Left cardiac atrium (tissue), 4 donors: ENCODE data around the gene ADAMTS18. TPM values are rescaled to one million over a fixed set of nuclear protein-coding genes. Genes with fewer than 3 reads are reported as not detected.
A peak's percentile ranks its signal among the peaks of the same experiment; 100 is the strongest.
"Not testable (repeated sequence)": the region's sequence is repeated elsewhere in the genome, so short reads cannot be mapped to it uniquely, and the experiment has no call there.

ENCODE experiments used
- ATAC-seq, 2 donors: fragments of 200-7000 bp; cut with Tn5 transposase; one replicate each; pipeline ENCODE4 v1.9.1; 2020; ENCODE audit warnings: mild to moderate bottlenecking in 2 of 2, moderate library complexity in 2 of 2
- DNase-seq: peaks from one replicate; pipeline ENCODE4 v3.0.0-alpha.2; 2020
- intact Hi-C, 2 donors: fragments of 100-400 bp; cut with DNase I; formaldehyde crosslinking; loops; one replicate each; pipeline versions ENCODE4 v1.14.1 to v1.15.1; 2022 to 2023
- long read RNA-seq: library from polyadenylated mRNA; unstranded; transcript quantifications from one replicate; pipeline ENCODE4 v2.0.0, GENCODE V29; 2021
- total RNA-seq, 2 donors: library from RNA; stranded (reverse); fragmentation: NEBNext Ultra II Directional; extraction: Animal tissue kit (Norgen Biotek cat#: 25700); gene quantifications; one replicate each; pipeline ENCODE4 v1.2.1, GENCODE V29; 2021
- donor health status: DM: no; HTN: yes; CAD: no.
- donor health status: DM: no; HTN: yes; CAD: no; lungs with severe emphysema.
- donor health status: DM: yes; HTN: yes; CAD: no.
- donor health status: Dilated cardiomyopathy.

ADAMTS18 gene, protein sequence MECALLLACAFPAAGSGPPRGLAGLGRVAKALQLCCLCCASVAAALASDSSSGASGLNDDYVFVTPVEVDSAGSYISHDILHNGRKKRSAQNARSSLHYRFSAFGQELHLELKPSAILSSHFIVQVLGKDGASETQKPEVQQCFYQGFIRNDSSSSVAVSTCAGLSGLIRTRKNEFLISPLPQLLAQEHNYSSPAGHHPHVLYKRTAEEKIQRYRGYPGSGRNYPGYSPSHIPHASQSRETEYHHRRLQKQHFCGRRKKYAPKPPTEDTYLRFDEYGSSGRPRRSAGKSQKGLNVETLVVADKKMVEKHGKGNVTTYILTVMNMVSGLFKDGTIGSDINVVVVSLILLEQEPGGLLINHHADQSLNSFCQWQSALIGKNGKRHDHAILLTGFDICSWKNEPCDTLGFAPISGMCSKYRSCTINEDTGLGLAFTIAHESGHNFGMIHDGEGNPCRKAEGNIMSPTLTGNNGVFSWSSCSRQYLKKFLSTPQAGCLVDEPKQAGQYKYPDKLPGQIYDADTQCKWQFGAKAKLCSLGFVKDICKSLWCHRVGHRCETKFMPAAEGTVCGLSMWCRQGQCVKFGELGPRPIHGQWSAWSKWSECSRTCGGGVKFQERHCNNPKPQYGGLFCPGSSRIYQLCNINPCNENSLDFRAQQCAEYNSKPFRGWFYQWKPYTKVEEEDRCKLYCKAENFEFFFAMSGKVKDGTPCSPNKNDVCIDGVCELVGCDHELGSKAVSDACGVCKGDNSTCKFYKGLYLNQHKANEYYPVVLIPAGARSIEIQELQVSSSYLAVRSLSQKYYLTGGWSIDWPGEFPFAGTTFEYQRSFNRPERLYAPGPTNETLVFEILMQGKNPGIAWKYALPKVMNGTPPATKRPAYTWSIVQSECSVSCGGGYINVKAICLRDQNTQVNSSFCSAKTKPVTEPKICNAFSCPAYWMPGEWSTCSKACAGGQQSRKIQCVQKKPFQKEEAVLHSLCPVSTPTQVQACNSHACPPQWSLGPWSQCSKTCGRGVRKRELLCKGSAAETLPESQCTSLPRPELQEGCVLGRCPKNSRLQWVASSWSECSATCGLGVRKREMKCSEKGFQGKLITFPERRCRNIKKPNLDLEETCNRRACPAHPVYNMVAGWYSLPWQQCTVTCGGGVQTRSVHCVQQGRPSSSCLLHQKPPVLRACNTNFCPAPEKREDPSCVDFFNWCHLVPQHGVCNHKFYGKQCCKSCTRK (N-terminal part only)
- under 1 TPM; 0.10 to 0.18 TPM for total RNA-seq
- long read RNA-seq = 0 reads

DNA sequence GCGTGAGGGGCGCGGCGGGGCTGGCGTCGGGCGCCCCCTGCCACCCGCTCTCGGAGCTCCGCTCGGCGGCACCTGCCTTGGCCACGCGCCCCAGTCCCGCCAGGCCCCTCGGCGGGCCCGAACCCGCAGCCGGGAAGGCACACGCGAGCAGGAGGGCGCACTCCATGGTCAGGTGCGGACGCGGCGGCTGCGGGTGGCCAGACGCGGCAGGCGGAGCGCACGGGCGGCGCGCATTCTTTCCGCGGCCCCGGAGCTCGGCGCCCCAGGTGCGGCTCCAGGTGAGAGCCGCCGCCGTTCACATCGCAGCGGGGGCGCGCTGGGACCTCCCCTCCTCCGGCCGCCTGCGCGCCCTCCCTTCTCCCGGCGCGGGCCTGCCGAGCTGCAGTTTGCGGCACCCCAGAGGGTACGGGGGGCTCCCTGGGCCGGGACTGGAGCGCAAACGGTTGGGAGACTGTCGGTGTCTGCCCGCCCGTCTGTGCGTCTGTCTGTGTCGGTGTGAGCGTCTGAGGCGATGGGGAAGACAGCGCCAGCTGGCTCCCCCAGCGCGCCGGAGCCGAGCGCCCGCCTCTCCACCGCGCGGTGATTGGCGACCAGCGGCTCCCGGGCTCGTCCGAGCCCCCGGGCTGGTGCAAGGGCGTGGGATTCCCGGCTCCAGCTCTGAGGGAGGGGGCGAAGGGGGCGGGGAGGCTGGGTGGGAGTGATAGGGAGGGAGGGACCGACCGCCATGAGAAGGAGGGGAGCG lies at the start of gene ADAMTS18:
TSS of gene ADAMTS18 (minus strand) at position 505 of the 742 bp plus-strand sequence. CDS start at position 166, 339 bp downstream.
- ATAC-seq (peak in 1 of 2 donors; percentile 46), DNase-seq (no peak)
- intact Hi-C loops = no loop called here

DNA sequence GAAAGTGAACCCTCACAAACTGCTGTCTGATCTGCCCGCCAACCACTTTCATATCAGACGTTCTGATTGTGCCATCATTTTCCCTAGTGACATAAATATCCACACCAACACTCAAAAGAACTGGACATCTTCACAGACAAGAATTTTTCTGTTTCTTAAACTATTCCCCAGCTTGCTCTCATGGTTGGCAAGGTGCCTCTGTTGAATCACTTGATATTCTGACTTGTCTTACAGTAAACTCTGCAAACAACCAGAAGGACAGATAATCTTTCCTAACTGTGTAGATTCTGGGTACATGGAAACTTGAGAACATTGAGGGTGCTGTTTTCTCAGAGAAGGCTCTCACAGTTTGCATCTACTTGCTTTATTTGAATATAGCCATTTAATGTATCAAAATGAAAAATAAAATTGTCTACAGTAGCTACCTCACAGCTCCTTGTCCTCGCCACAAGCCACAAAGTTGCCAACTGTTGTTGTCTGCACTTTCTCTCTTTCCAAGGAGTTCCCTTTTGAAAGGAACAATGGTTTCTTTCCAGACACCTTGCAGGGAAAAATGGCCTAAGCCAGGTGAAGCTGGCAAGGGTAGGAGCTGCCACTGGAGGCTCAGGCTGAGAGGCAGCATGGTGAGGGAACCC lies 46.0 kb upstream of the ADAMTS18 start:
- DNase-seq (no peak), ATAC-seq (no peak)
- intact Hi-C loops = no loop called here

DNA sequence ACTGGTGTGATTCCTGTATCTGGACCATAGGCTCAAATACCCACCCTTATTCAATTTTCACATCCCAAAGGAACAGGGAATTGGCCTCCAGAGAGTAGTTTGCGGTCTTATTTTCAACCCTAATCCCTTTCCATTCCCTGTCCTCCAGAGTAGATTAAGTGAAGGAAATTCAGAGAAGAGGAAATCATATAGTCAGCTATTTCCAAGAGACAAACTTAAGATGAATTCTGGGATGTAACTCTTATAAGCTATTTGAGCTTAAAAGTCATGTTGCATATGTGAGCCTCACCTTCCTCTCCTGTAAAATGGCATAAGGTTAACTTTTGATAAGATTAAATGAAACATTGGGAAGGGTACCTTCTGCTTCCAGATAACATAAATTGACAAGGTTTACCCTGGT lies 37.4 kb upstream of the ADAMTS18 start:
- intact Hi-C loops = no loop called here
- ATAC-seq (no peak), DNase-seq (no peak)

DNA sequence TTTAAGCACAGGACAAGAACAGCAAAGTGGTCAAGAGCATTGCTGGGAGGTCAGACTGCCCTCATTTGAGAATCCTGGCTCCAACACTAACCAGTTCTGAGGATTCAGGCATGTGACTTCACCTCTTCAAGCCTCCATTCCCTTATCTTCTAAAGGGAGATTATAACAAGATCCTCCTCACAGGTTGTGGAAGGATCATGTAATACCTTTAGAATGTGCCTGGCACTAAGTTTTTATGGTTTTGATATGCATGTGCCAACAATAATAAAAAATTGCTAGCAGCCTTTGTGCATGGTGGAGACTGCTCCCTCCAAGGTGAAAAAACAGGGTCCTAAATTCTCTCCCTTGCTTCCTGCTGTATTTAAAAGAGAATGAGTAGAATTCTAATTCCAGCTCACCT lies 36.0 kb upstream of the ADAMTS18 start:
- ATAC-seq (peak in 1 of 2 donors; percentile 90), DNase-seq (no peak)
- intact Hi-C loops = no loop called here

DNA sequence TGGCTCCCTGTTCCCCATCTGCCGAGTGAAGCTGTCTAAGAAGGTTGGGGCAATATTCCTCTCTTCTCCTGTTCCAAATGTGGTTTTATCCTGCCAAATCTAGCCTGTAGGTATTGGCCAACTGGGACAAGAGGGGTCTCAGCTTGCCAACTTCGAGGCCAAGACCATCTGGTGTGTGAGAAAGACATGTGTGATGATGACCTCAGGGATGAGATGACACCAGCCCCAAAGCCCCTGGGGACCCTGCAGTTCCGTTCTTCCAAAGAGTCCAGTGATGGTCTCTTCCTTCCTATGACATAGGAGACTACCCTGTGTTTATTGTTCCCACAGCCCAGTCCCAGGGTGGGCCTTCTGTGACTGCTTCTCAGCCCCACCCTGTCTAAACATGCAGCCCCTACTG lies 34.8 kb upstream of the ADAMTS18 start:
- intact Hi-C loops = no loop called here
- ATAC-seq = peak in 1 of 2 donors; percentile 19

DNA sequence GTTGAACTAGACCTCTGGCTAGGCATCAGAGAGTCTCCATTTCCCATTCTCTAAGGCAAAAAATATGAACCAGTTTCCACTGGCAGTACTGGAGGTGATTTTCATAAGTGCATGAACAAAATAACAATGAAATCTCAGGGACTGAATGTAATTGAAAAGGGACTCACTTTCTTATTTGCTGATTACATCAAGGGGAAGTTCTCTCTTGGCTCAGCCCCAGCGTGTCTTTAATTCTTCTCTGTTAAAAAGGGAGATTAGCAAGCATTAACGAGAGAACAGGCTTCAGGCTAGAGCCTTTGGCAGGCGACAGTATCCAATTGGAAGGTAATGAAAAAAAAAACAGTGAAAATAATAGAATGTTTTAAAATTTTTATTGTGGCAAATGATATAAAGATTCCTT lies 34.0 kb upstream of the ADAMTS18 start:
- intact Hi-C loops = no loop called here
- ATAC-seq (no peak), DNase-seq (no peak)

More for the DNA sequence above, 34.8 kb upstream of the ADAMTS18 start:
- no peak for DNase-seq

DNA sequence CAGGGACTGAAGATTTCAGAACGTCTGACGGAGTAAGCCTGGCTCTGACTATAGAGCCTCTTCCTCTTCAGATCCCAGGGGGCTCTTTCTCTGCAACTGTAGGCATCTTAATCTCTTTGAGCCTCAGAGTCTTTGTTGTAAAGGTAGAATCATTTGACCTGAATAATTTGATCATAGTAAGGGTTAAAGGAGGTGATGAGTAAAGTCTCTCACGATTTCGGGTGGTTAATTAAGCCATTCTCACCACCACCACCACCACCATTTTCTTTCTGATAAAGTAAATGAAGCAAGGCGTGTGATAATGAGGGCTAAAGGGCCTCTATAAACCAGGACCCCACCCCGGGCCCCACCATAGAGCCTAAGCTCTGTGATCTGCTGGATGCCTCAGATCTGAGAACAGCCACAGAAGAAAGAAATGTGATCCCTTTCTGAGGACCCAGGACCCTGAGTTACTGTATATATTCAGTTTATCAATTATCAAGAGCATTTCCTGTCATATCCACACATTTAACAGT lies 33.0 kb upstream of the ADAMTS18 start:
- intact Hi-C loops = no loop called here
- ATAC-seq (no peak), DNase-seq (no peak)

DNA sequence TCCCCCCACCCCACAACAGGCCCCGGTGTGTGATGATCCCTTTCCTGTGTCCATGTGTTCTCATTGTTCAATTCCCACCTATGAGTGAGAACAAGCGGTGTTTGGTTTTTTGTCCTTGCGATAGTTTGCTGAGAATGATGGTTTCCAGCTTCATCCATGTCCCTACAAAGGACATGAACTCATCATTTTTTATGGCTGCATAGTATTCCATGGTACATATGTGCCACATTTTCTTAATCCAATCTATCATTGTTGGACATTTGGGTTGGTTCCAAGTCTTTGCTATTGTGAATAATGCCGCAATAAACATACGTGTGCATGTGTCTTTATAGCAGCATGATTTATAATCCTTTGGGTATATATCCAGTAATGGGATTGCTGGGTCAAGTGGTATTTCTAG lies 28.8 kb upstream of the ADAMTS18 start:
- DNase-seq, ATAC-seq, intact Hi-C loops: not testable (repeated sequence)

DNA sequence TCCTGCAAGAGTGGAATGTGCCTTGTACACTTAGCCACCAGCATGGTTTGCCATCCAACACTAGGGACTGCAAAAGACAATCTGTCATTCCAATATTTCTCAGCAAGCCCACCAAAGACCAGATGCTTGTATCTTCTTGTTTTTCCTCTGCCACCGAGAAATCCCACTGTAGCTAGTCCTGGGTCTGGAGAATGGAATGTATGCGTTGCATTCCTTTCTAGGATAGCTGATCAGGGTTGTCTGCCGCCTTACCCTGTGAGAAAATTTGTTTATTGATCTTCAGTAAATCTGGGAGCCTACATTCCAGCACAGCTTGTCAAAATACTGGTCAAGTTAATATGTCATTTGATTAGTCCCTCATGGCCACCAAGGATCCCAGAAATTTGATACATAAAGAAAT lies 28.1 kb upstream of the ADAMTS18 start:
- DNase-seq = no peak
- intact Hi-C loops = no loop called here
- ATAC-seq = no peak

DNA sequence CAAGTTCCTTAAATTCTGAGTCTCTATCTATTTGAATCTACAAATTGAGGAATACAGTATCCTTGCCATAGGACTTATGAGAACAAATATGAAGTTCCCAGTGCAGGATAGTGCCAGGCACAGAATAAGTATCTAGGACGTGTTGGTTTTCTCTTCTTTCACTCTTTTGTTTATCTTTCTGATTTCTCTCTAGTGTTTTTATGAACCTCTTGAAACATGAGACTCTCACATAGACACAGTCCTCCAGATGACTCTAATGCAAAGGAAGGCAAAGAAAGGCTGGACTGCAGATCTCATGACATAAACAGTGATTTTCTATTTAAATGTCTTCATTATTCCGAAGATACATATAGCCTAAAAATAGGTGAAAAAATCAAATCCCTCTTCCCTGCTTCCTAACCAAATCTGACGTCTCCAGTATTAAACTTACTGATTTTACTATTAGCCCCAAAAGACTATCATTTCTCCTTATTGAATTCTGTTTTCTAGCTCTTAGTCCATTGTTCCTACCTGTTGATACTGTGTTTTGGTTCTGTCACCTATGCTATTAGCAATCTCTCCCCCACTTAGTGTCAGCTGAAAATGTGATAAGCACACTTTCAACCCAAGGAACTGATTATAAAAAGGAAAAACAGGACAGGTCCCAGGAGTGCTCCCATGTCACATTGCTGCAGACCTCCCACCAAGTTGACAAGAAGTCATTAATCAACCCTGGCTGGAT lies 24.9 kb upstream of the ADAMTS18 start:
- intact Hi-C loops = no loop called here
- ATAC-seq = no peak
- DNase-seq = no peak

DNA sequence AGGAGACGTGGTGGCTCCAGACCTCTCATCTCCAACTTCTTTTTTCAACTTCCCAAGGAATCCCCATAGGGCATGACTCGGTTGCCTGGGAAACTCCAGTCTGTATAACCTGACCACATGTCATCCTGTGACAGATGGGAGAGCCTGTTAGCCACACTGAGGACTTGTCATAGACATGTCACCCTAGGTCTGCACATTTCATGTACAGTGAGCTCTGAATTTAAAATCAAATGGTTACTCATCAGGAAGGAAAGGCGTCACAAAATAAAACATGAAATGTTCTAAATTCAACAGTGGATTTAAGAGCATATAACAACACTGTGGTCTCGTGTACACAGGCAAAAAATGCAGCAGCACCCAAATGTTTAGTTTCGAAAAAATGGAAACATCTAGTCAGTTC lies 22.2 kb upstream of the ADAMTS18 start:
- DNase-seq = no peak
- ATAC-seq = no peak
- intact Hi-C loops = no loop called here

DNA sequence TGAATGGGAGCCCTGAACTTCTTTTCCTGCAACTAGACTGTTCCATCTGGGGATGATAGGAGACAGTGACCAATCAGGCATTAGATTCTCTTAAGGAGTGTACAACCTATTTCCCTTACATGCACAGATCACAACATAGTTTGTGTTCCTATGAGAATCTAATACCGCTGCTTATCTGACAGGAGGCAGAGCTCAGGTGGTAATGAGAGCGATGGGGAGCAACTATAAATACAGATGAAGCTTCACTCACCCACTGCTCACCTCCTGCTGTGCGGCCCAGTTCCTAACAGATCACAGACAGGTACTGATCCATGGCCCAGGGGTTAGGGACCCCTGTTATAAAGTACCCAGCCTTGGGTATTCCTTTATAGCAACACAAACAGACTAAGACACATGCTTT lies 17.4 kb upstream of the ADAMTS18 start:
- intact Hi-C loops = no loop called here
- DNase-seq (no peak), ATAC-seq (no peak)

DNA sequence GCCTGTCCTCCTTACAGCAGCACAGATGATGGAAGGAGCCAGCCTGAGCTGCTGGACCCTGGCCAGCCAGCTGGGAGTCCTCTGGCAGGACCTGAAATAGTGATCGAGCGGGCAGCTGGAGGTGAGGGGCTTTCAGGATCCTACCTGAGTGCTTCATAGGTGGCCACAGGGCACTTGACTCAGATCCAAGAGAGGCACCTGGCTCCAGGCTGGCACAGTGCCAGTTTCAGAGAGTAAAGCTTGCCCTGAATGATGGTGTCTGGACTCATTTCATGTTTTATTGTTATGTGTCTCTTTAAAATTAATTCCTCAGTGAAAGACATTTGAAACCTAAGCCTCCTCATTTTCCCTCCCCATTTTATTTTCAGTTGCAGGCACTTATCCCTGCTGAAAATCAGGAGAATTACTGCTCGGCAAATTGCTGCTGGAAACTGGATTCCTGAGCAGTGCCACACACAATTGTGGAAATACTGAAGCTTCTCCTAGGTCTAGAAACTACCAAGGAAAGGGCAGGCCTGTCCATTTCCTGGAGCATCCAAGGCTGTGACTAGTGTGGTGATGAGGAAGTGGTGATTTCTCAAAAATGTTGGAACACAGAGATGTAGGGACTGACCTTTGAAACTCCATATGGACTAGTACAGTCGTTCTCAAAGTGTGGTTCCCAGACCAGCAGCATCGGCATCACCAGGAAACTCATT lies 16.1 kb upstream of the ADAMTS18 start:
- intact Hi-C loops = no loop called here
- DNase-seq (no peak), ATAC-seq (no peak)

DNA sequence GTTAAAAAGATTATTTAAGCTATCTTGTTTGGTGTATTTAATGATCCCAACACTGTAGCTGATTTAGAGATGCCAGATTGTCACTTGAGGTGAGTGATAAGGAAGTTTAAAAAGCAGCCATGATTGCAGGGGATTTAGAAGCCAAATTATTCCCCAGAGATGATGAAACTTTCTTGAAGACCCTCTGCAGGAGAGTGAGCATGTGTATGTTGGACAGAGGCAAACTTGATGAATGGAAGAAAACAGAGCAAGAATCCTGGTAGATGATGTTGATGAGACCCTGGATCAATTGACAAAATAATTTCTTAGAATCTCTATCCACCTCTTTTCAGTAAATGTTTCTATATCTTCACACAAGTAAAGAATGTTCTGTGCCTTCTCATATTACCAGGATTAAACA lies 14.4 kb upstream of the ADAMTS18 start:
- ATAC-seq (no peak), DNase-seq (no peak)
- intact Hi-C loops = no loop called here

DNA sequence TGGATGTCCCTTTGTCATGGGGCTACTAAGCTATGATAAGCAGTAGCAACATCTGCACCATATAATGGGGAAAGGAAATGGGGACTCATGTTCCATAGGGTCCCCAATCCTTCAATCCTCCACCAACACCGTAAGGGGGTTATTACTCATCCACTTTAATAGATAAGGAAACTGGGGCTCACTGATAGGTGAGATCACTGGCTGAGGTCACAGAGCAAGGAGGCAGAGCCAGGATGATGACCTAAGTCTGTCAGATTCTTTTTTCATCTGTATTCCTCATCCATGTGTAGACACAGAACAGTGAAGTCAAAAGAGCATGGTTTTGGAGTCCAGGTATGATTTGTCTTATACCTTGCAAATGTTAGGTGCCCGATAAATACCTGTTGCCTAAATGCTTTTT lies 10.5 kb upstream of the ADAMTS18 start:
- intact Hi-C loops = no loop called here
- no peak for ATAC-seq

DNA sequence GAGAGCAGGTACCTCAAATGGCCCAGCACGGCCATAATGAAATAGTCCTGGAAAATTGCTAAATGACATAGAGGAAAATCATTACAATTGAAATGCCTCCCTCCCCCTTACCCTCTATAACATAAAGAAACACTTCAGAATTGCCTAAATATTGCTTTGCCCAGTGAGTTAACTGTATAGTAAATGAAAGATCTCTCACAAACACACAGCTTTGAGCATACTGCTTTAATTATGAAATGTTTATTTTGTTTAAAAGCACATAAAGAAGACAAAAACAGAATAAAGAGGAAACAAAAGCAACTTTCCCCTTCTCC lies 9.3 kb upstream of the ADAMTS18 start:
- intact Hi-C loops = no loop called here
- no peak for ATAC-seq
- no peak for DNase-seq

More for the DNA sequence above, 10.5 kb upstream of the ADAMTS18 start:
- DNase-seq = no peak
